SK-N-SH (cell line): ENCODE results near the gene CR1. TPM values are rescaled to one million over a fixed set of nuclear protein-coding genes. Genes with fewer than 3 reads are reported as not detected.

Experiments
- CTCF ChIA-PET: fragments of 300-600, 350-600 bp; formaldehyde crosslinking; extraction: SDS; loops from one replicate; lab custom pipeline; 2021; lab: Yijun Ruan, JAX
- POLR2A ChIA-PET: fragments of 350-600 bp; sonication (Branson Sonifier 250); formaldehyde crosslinking; extraction: SDS; loops from one replicate; lab custom pipeline; 2020; ENCODE audit warnings: antibody characterized with exemption, inconsistent platforms; lab: Yijun Ruan, JAX
- DNase-seq: peaks from one replicate; pipeline ENCODE4 v3.0.0; 2012
- H2AFZ ChIP-seq: fragments of 200-600 bp; sonication (generic); 2 replicates; pipeline ENCODE4 v1.8.1; 2016; ENCODE audit warnings: antibody characterized with exemption, mild to moderate bottlenecking, low read depth
- H3F3A ChIP-seq: fragments of 200-600 bp; sonication (generic); replicated peaks from 2 replicates; pipeline ENCODE3; 2016; ENCODE audit warnings: antibody characterized with exemption, mild to moderate bottlenecking; ENCODE audit not compliant: insufficient read depth
- H3K27ac ChIP-seq, 2 experiments: fragments of 200-500 bp in 1 of 2; fragments of 200-600 bp in 1 of 2; sonication (Bioruptor generic) in 1 of 2; sonication (generic), shearing (Covaris generic) in 1 of 2; 2 replicates each; pipeline versions ENCODE4 v1.5.1 to v1.6.1; 2014 to 2016; ENCODE audit warnings: low read depth in 2 of 2, inconsistent platforms in 1 of 2, low read length in 1 of 2, mild to moderate bottlenecking in 1 of 2, mixed read lengths in 1 of 2
- H3K27me3 ChIP-seq: fragments of 200-600 bp; sonication (generic), shearing (Covaris generic); 2 replicates; pipeline ENCODE4 v1.6.1; 2016; ENCODE audit warnings: mixed run types; ENCODE audit not compliant: insufficient read depth
- H3K36me3 ChIP-seq, 2 experiments: fragments of 200-500 bp in 1 of 2; fragments of 200-600 bp in 1 of 2; sonication (Bioruptor generic) in 1 of 2; sonication (generic) in 1 of 2; replicated peaks in 1 of 2; 2 replicates each; pipeline versions ENCODE3 to v1.5.1; 2014 to 2016; ENCODE audit warnings: low read length in 1 of 2, mild to moderate bottlenecking in 1 of 2; ENCODE audit not compliant: insufficient read depth in 2 of 2, control insufficient read depth in 1 of 2
- H3K4me1 ChIP-seq, 2 experiments: fragments of 200-500 bp in 1 of 2; fragments of 200-600 bp in 1 of 2; sonication (Bioruptor generic) in 1 of 2; sonication (generic), shearing (Covaris generic) in 1 of 2; 2 replicates each; pipeline versions ENCODE4 v1.5.1 to v1.6.1; 2014 to 2016; ENCODE audit warnings: low read depth in 1 of 2, low read length in 1 of 2, mixed run types in 1 of 2; ENCODE audit not compliant: insufficient read depth in 2 of 2, control insufficient read depth in 1 of 2
- H3K4me2 ChIP-seq: fragments of 200-600 bp; sonication (generic), shearing (Covaris generic); 2 replicates; pipeline ENCODE4 v1.6.1; 2017; ENCODE audit warnings: mixed run types
- H3K4me3 ChIP-seq, 2 experiments: fragments of 200-500 bp in 1 of 2; fragments of 200-600 bp in 1 of 2; sonication (Bioruptor generic) in 1 of 2; sonication (generic), shearing (Covaris generic) in 1 of 2; 2 replicates each; pipeline versions ENCODE4 v1.5.1 to v1.8.1; 2014 to 2016; ENCODE audit warnings: low read depth in 2 of 2, inconsistent platforms in 1 of 2, low read length in 1 of 2, mild to moderate bottlenecking in 1 of 2, mixed read lengths in 1 of 2, moderate library complexity in 1 of 2
- H3K79me2 ChIP-seq: fragments of 200-600 bp; sonication (generic); 2 replicates; pipeline ENCODE4 v1.8.1; 2017; ENCODE audit warnings: mild to moderate bottlenecking; ENCODE audit not compliant: insufficient read depth
- H3K9ac ChIP-seq: fragments of 200-600 bp; sonication (generic); 2 replicates; pipeline ENCODE4 v1.6.1; 2017; ENCODE audit warnings: mixed run types
- H3K9me2 ChIP-seq: fragments of 200-600 bp; sonication (generic); 2 replicates; pipeline ENCODE4 v1.6.1; 2017; ENCODE audit warnings: mixed run types
- H3K9me3 ChIP-seq: fragments of 200-600 bp; sonication (generic); 2 replicates; pipeline ENCODE4 v1.6.1; 2017; ENCODE audit warnings: mixed run types, mild to moderate bottlenecking, moderate library complexity
- H4K20me1 ChIP-seq: fragments of 200-600 bp; sonication (generic); 2 replicates; pipeline ENCODE4 v1.6.1; 2017; ENCODE audit warnings: mild to moderate bottlenecking, mixed run types; ENCODE audit not compliant: insufficient read depth
- ELF1 ChIP-seq: IDR thresholded peaks from 2 replicates; pipeline ENCODE4 v1.4.0; 2012
- EP300 ChIP-seq, 2 experiments: IDR thresholded peaks; 2 replicates each; pipeline versions ENCODE4 v1.4.0 to v1.6.1; 2012; ENCODE audit warnings: borderline replicate concordance in 1 of 2, low read depth in 1 of 2, low read length in 1 of 2
- FOSL2 ChIP-seq: IDR thresholded peaks from 2 replicates; pipeline ENCODE4 v1.4.0; 2012; ENCODE audit warnings: low read depth, mild to moderate bottlenecking, moderate library complexity, borderline replicate concordance
- GABPA ChIP-seq: IDR thresholded peaks from 2 replicates; pipeline ENCODE4 v1.4.0; 2012; ENCODE audit warnings: low read depth, mild to moderate bottlenecking
- JUND ChIP-seq: IDR thresholded peaks from 2 replicates; pipeline ENCODE4 v1.4.0; 2012
- MEF2A ChIP-seq: IDR thresholded peaks from 2 replicates; pipeline ENCODE4 v1.4.0; 2012; ENCODE audit warnings: low read depth, borderline replicate concordance
- NRF1 ChIP-seq: IDR thresholded peaks from 2 replicates; pipeline ENCODE4 v1.6.1; 2012; ENCODE audit warnings: low read depth, mild to moderate bottlenecking, low read length
- POLR2AphosphoS5 ChIP-seq: IDR thresholded peaks from 2 replicates; pipeline ENCODE4 v1.6.1; 2012; ENCODE audit warnings: low read depth, low read length
- RCOR1 ChIP-seq: fragments of 150-350 bp; IDR thresholded peaks from 2 replicates; pipeline ENCODE4 v1.6.1; 2017; ENCODE audit warnings: antibody characterized with exemption, low read length
- RXRA ChIP-seq: IDR thresholded peaks from 2 replicates; pipeline ENCODE4 v1.4.0; 2012; ENCODE audit warnings: low read depth, mild to moderate bottlenecking, borderline replicate concordance
- SIN3A ChIP-seq: IDR thresholded peaks from 2 replicates; pipeline ENCODE4 v1.6.1; 2012; ENCODE audit warnings: low read depth, mild to moderate bottlenecking, low read length, moderate library complexity, borderline replicate concordance
- TAF1 ChIP-seq: IDR thresholded peaks from 2 replicates; pipeline ENCODE4 v1.6.1; 2012; ENCODE audit warnings: low read depth, mild to moderate bottlenecking, low read length, moderate library complexity, borderline replicate concordance
- TEAD4 ChIP-seq: IDR thresholded peaks from 2 replicates; pipeline ENCODE4 v1.4.0; 2012; ENCODE audit warnings: mild to moderate bottlenecking, borderline replicate concordance; ENCODE audit not compliant: insufficient read depth
- USF2 ChIP-seq: fragments of 150-350 bp; IDR thresholded peaks from 2 replicates; pipeline ENCODE4 v1.6.1; 2017; ENCODE audit warnings: antibody characterized with exemption, low read length, low read depth, borderline replicate concordance
- YY1 ChIP-seq: IDR thresholded peaks from 2 replicates; pipeline ENCODE4 v1.4.0; 2012; ENCODE audit warnings: low read depth, mild to moderate bottlenecking
- WGBS: methylation state at CpG from one replicate; pipeline ENCODE4 v1.1.6; 2017; ENCODE audit warnings: low lambda C conversion rate; 5-methylcytosine and 5-hydroxymethylcytosine counted together
- polyA plus RNA-seq, 3 experiments: library from polyadenylated mRNA; depleted of rRNA; stranded (reverse); fragments of >200 nt; gene quantifications; 2 replicates each; pipeline ENCODE4 v1.2.3, GENCODE V29; 2012
- TF ChIP-seq, protein P1 (sequence below): IDR thresholded peaks from 2 replicates; pipeline ENCODE4 v1.6.1; 2012; ENCODE audit warnings: mild to moderate bottlenecking, low read depth, low read length, moderate library complexity
- TF ChIP-seq, protein P2 (sequence below): fragments of 200-600 bp; sonication (generic); IDR thresholded peaks from 2 replicates; pipeline ENCODE4 v1.6.1; 2017; ENCODE audit warnings: antibody characterized with exemption, mild to moderate bottlenecking, moderate library complexity
- TF ChIP-seq, protein P3 (sequence below): IDR thresholded peaks from 2 replicates; pipeline ENCODE4 v1.4.0; 2012; ENCODE audit warnings: low read depth, borderline replicate concordance
- TF ChIP-seq, protein P4 (sequence below): IDR thresholded peaks from 2 replicates; pipeline ENCODE4 v1.4.0; 2012; ENCODE audit warnings: low read depth, borderline replicate concordance

Gene CR1
- polyA plus RNA-seq, 1 of the 3 experiments (the other 2 are of a cell fraction): not detected

DNA sequence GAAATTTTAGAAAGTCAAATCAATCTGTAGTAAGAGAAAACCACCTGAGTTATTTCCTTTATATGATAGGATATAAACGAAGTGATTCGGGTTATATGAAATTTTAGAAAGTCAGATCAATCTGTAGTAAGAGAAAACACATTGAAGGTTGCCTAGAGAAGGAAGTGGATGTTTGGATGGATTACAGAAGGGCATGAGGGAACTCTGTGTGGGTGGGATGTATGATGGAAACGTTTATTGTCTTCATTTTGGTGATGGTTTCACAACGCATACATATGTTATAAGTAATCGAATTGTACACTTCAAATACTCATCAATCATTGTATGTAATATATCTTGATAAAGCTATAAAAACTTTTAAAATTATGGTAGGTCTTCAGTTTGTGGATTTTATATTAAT lies 5.1 kb downstream of the CR1 start:
- Histone ChIP-seq H3F3A (no peaks in the 10 kb centered on the region), H3K9me2 (no peaks in the 10 kb centered on the region), H4K20me1 (no peaks in the 10 kb centered on the region), H3K4me1 (no peaks in the 10 kb centered on the region), H2AFZ (no peak overlapping the region), H3K9ac (no peak overlapping the region), H3K27me3 (peaks cover 27% of the 10 kb centered on the region), H3K9me3 (no peaks in the 10 kb centered on the region), H3K4me2 (no peak overlapping the region), H3K36me3 (no peaks in the 10 kb centered on the region), H3K27ac (no peak overlapping the region), H3K79me2 (no peaks in the 10 kb centered on the region), H3K4me3 (no peak overlapping the region)
- POLR2A ChIA-PET: no interaction called here
- TF ChIP-seq USF2 (no peak), TEAD4 (no peak), ELF1 (no peak), RCOR1 (no peak), RXRA (no peak), MEF2A (no peak), EP300 (IDR thresholded peaks at IDR 0.05; ENCODE audit: borderline replicate concordance in 1 of 2, low read depth in 1 of 2, low read length in 1 of 2) (no peak), GABPA (no peak), FOSL2 (no peak), TAF1 (no peak), JUND (no peak), YY1 (no peak), POLR2AphosphoS5 (no peak), NRF1 (no peak), SIN3A (no peak)
- TF ChIP-seq, protein P1, sequence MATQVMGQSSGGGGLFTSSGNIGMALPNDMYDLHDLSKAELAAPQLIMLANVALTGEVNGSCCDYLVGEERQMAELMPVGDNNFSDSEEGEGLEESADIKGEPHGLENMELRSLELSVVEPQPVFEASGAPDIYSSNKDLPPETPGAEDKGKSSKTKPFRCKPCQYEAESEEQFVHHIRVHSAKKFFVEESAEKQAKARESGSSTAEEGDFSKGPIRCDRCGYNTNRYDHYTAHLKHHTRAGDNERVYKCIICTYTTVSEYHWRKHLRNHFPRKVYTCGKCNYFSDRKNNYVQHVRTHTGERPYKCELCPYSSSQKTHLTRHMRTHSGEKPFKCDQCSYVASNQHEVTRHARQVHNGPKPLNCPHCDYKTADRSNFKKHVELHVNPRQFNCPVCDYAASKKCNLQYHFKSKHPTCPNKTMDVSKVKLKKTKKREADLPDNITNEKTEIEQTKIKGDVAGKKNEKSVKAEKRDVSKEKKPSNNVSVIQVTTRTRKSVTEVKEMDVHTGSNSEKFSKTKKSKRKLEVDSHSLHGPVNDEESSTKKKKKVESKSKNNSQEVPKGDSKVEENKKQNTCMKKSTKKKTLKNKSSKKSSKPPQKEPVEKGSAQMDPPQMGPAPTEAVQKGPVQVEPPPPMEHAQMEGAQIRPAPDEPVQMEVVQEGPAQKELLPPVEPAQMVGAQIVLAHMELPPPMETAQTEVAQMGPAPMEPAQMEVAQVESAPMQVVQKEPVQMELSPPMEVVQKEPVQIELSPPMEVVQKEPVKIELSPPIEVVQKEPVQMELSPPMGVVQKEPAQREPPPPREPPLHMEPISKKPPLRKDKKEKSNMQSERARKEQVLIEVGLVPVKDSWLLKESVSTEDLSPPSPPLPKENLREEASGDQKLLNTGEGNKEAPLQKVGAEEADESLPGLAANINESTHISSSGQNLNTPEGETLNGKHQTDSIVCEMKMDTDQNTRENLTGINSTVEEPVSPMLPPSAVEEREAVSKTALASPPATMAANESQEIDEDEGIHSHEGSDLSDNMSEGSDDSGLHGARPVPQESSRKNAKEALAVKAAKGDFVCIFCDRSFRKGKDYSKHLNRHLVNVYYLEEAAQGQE: no peak
- TF ChIP-seq, protein P2, sequence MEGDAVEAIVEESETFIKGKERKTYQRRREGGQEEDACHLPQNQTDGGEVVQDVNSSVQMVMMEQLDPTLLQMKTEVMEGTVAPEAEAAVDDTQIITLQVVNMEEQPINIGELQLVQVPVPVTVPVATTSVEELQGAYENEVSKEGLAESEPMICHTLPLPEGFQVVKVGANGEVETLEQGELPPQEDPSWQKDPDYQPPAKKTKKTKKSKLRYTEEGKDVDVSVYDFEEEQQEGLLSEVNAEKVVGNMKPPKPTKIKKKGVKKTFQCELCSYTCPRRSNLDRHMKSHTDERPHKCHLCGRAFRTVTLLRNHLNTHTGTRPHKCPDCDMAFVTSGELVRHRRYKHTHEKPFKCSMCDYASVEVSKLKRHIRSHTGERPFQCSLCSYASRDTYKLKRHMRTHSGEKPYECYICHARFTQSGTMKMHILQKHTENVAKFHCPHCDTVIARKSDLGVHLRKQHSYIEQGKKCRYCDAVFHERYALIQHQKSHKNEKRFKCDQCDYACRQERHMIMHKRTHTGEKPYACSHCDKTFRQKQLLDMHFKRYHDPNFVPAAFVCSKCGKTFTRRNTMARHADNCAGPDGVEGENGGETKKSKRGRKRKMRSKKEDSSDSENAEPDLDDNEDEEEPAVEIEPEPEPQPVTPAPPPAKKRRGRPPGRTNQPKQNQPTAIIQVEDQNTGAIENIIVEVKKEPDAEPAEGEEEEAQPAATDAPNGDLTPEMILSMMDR: no peak
- TF ChIP-seq, protein P3, sequence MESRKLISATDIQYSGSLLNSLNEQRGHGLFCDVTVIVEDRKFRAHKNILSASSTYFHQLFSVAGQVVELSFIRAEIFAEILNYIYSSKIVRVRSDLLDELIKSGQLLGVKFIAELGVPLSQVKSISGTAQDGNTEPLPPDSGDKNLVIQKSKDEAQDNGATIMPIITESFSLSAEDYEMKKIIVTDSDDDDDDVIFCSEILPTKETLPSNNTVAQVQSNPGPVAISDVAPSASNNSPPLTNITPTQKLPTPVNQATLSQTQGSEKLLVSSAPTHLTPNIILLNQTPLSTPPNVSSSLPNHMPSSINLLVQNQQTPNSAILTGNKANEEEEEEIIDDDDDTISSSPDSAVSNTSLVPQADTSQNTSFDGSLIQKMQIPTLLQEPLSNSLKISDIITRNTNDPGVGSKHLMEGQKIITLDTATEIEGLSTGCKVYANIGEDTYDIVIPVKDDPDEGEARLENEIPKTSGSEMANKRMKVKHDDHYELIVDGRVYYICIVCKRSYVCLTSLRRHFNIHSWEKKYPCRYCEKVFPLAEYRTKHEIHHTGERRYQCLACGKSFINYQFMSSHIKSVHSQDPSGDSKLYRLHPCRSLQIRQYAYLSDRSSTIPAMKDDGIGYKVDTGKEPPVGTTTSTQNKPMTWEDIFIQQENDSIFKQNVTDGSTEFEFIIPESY: no peak
- TF ChIP-seq, protein P4, sequence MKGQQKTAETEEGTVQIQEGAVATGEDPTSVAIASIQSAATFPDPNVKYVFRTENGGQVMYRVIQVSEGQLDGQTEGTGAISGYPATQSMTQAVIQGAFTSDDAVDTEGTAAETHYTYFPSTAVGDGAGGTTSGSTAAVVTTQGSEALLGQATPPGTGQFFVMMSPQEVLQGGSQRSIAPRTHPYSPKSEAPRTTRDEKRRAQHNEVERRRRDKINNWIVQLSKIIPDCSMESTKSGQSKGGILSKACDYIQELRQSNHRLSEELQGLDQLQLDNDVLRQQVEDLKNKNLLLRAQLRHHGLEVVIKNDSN: no peak
- 2% methylated on average over 5 of the region's 5 CpGs for WGBS
- no peak for DNase-seq
- CTCF ChIA-PET: no interaction called here
